ENCODE measurements around the gene WDHD1.

DNA sequence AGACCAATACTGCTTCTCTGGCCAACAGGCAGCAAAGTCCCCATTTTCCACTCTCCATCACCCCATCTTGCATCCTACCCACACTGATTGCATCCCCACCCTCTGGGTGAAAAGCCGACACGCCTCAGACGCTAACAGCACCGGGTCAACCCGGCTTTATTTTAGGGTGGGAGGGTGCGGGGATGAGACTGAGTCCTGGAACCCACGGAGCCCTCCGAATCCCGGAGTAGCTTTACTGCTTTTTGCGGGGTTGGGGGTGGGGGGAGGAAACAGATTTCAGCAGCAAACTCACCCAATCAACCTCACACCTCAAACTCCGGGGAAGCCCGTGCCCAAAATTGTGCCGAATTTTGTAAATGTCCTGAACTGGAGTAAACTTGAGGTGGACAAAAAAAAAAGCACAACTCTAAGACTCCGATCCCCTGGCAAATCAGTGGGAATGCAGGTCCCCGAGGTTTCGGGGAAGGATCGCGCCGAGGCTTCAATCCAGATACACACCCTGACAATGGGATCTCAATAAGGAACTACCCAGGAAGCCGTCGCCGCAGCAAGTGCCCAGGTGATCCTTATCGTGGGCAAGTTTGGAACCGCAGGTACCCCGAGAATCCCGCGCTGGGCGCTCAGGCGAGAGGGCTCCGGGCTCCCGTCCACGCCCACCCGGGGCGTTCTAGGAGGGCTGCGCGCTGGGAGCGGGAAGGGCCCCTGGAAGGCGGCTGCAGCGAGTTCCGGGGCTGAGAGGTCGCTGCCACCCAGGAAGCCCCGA lies 125.3 kb downstream of the WDHD1 start:
- TF ChIP-seq POLR2AphosphoS5 (IDR thresholded peaks at IDR 0.05; ENCODE audit: low read depth, low read length) (no peak), ZNF274 (IDR thresholded peaks at IDR 0.05; ENCODE audit: borderline replicate concordance, extremely low read depth, low read length) (no peak), FOSL1 (IDR thresholded peaks at IDR 0.05; ENCODE audit: insufficient read depth, low read depth, low read length) (no peak), YY1 (IDR thresholded peaks at IDR 0.05; ENCODE audit: low read depth, low read length) (no peak), CHD2 (IDR thresholded peaks at IDR 0.05; ENCODE audit: low read length) (no peak), EZH2 (IDR thresholded peaks at IDR 0.05; ENCODE audit: low read depth, low read length, severe bottlenecking) (peak; percentile 30), PHF8 (conservative IDR thresholded peaks at IDR 0.05; ENCODE audit: low read depth, low read length) (no peak), SUZ12 (IDR thresholded peaks at IDR 0.05; ENCODE audit: low read length) (peak; percentile 64; the same call in 1 of the 2 replicates), KDM1A (IDR thresholded peaks at IDR 0.05; ENCODE audit: borderline replicate concordance, low read length) (no peak), HDAC2 (IDR thresholded peaks at IDR 0.05; ENCODE audit: borderline replicate concordance in 1 of 2, low read depth in 2 of 2, low read length in 2 of 2) (no peak), RXRA (IDR thresholded peaks at IDR 0.05; ENCODE audit: insufficient read depth, low read depth, low read length) (no peak), TBP (IDR thresholded peaks at IDR 0.05; ENCODE audit: low read depth, low read length) (no peak), HDAC6 (IDR thresholded peaks at IDR 0.05; ENCODE audit: low read depth, low read length) (no peak)
- TF ChIP-seq, protein P1, sequence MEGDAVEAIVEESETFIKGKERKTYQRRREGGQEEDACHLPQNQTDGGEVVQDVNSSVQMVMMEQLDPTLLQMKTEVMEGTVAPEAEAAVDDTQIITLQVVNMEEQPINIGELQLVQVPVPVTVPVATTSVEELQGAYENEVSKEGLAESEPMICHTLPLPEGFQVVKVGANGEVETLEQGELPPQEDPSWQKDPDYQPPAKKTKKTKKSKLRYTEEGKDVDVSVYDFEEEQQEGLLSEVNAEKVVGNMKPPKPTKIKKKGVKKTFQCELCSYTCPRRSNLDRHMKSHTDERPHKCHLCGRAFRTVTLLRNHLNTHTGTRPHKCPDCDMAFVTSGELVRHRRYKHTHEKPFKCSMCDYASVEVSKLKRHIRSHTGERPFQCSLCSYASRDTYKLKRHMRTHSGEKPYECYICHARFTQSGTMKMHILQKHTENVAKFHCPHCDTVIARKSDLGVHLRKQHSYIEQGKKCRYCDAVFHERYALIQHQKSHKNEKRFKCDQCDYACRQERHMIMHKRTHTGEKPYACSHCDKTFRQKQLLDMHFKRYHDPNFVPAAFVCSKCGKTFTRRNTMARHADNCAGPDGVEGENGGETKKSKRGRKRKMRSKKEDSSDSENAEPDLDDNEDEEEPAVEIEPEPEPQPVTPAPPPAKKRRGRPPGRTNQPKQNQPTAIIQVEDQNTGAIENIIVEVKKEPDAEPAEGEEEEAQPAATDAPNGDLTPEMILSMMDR (IDR thresholded peaks at IDR 0.05; ENCODE audit: control extremely low read depth in 1 of 3, insufficient read depth in 1 of 3, low read depth in 1 of 3, low read length in 3 of 3), result peak in 1 of 3 experiments; percentile 0; a peak in 1 of 4 replicates

Measured in H1 (cell line).